Measurements from ENCODE around the gene FOXO4. TPM values are rescaled to one million over a fixed set of nuclear protein-coding genes. Genes with fewer than 3 reads are reported as not detected.
"Not testable (repeated sequence)": the region's sequence is repeated elsewhere in the genome, so short reads cannot be mapped to it uniquely, and the experiment has no call there.

FOXO4 gene
- 10 to 100 TPM; 13.8 to 23.8 (median 20.1) TPM for total RNA-seq

DNA sequence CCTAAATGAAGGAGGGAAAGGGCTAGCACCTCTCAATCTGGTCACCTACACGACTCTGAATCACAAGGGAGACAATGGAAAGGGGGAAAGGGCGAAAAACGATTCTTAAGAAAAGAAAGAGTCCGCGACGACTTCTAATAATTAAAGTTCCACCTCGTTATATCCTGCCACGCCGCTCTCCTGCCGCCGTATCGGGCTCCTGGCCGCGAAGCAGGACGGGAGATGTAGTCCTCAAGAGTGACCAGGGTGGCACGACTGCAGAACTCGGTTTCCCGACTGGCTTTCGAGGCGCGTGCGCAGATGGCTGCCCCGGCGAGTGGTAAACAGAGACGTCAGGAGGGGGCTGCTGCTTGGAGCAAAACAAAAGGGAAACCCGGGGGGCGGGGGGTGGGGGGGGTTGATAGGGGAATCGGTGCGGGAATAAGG lies at the start of gene FOXO4:
Gene FOXO4, plus strand, starts transcription at position 297 of the 426 bp plus-strand sequence. CDS start 678 bp downstream, outside the sequence.
- DNase-seq (ENCODE audit: low spot score) (peak; percentile 62), ATAC-seq (ENCODE audit: low FRiP score) (peak; percentile 86)
- TF ChIP-seq, protein P1, sequence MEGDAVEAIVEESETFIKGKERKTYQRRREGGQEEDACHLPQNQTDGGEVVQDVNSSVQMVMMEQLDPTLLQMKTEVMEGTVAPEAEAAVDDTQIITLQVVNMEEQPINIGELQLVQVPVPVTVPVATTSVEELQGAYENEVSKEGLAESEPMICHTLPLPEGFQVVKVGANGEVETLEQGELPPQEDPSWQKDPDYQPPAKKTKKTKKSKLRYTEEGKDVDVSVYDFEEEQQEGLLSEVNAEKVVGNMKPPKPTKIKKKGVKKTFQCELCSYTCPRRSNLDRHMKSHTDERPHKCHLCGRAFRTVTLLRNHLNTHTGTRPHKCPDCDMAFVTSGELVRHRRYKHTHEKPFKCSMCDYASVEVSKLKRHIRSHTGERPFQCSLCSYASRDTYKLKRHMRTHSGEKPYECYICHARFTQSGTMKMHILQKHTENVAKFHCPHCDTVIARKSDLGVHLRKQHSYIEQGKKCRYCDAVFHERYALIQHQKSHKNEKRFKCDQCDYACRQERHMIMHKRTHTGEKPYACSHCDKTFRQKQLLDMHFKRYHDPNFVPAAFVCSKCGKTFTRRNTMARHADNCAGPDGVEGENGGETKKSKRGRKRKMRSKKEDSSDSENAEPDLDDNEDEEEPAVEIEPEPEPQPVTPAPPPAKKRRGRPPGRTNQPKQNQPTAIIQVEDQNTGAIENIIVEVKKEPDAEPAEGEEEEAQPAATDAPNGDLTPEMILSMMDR (IDR thresholded peaks at IDR 0.05): no peak

DNA sequence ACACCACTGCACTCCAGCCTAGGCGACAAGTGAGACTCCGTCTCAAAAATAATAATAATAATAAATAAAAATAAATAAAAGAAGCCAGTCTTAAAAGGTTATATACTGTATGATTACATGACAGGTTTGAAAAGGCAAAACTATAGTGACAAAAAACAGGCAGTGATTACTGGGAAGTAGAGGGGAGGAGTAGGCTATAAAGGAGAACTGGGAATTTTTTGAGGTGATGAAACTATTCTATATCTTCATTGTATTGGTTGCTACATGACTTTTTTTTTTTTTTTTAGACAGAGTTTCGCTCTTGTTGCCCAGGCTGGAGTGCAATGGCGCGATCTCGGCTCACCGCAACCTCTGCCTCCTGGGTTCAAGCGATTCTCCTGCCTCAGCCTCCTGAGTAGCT lies 47.8 kb upstream of the FOXO4 start:
- ATAC-seq (ENCODE audit: low FRiP score); DNase-seq (ENCODE audit: low spot score): not testable (repeated sequence)

GRCh38 chrX:71052721-71053120 lies 42.9 kb upstream of the FOXO4 start:
- TF ChIP-seq, protein P1 (IDR thresholded peaks at IDR 0.05): no peak
- no peak for ATAC-seq (ENCODE audit: low FRiP score)
- DNase-seq (ENCODE audit: low spot score): no peak

GRCh38 chrX:71053217-71053621 lies 42.4 kb upstream of the FOXO4 start:
- ATAC-seq (ENCODE audit: low FRiP score) (no peak), DNase-seq (ENCODE audit: low spot score) (no peak)
- TF ChIP-seq, protein P1 (IDR thresholded peaks at IDR 0.05): no peak

DNA sequence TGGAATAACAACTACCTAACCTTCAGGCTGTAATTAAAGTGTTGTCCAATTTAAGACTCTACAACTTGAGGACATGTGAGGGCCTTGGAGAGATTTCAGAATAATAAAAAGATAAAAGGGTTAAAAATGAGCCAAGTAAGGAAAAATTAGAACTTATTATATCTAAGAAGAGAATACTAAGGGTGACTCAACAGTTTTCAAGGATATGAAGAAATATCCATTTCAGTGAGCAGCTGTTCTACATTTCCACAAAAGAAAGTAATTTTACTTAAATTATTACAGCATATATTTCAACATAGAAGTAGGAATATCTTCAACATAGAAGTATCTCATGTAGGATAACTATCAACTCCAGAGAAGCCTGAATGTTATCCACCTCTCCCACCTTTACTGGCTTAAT lies 38.8 kb upstream of the FOXO4 start:
- DNase-seq (ENCODE audit: low spot score) (no peak), ATAC-seq (ENCODE audit: low FRiP score) (no peak)
- TF ChIP-seq, protein P1 (IDR thresholded peaks at IDR 0.05): no peak

GRCh38 chrX:71057848-71058530 lies 37.7 kb upstream of the FOXO4 start:
- no peak for ATAC-seq (ENCODE audit: low FRiP score)
- DNase-seq (ENCODE audit: low spot score): no peak
- TF ChIP-seq, protein P1 (IDR thresholded peaks at IDR 0.05): no peak

- TF ChIP-seq, protein P1 (IDR thresholded peaks at IDR 0.05): no peak
- DNase-seq (ENCODE audit: low spot score) (no peak), ATAC-seq (ENCODE audit: low FRiP score) (no peak)
These were observed 35.5 kb upstream of the FOXO4 start for GRCh38 chrX:71060127-71060526.

Measured in omental fat pad (tissue), 4 donors.